ENCODE data around the gene KRT3. TPM values are rescaled to one million over a fixed set of nuclear protein-coding genes. Genes with fewer than 3 reads are reported as not detected.
A peak's percentile ranks its signal among the peaks of the same experiment; 100 is the strongest.
"Not testable (repeated sequence)": the region's sequence is repeated elsewhere in the genome, so short reads cannot be mapped to it uniquely, and the experiment has no call there.

The KRT3 gene
- total RNA-seq, 1 donor from 2014 or later, result 0.09 TPM

- no peaks in the 10 kb centered on the region for H4K20me1 ChIP-seq (ENCODE audit: insufficient read depth, low read length)
- H3K79me2 ChIP-seq (ENCODE audit: insufficient read depth, low read length), result no peaks in the 10 kb centered on the region
- no peaks in the 10 kb centered on the region for H3K36me3 Mint-ChIP-seq (ENCODE audit: low read depth, unreplicated experiment)
- no peak overlapping the region for H3K9ac ChIP-seq (ENCODE audit: low read length)
- H3K9me3 Mint-ChIP-seq (ENCODE audit: unreplicated experiment), result peaks cover 3% of the 10 kb centered on the region
- no peak overlapping the region for H3K4me3 Mint-ChIP-seq (ENCODE audit: unreplicated experiment)
- no peak overlapping the region for H3K4me3 ChIP-seq (ENCODE audit: insufficient read depth, low read depth, low read length)
- FAIRE-seq (no peak), DNase-seq (ENCODE audit: low read depth) (no peak)
- H3K4me2 ChIP-seq (ENCODE audit: low read length), result no peak overlapping the region
- no peaks in the 10 kb centered on the region for H3K9me3 ChIP-seq (ENCODE audit: insufficient read depth, low read depth, low read length)
- H3K27me3 ChIP-seq (ENCODE audit: insufficient read depth, low read length), result peaks cover 24% of the 10 kb centered on the region
- no peaks in the 10 kb centered on the region for H3K36me3 ChIP-seq (ENCODE audit: insufficient read depth, low read length)
- peaks cover 79% of the 10 kb centered on the region for H3K27me3 Mint-ChIP-seq (ENCODE audit: low read depth, unreplicated experiment)
- no peaks in the 10 kb centered on the region for H3K4me1 Mint-ChIP-seq (ENCODE audit: low read depth, unreplicated experiment)
- no peak overlapping the region for H2AFZ ChIP-seq (ENCODE audit: low read depth, low read length)
- H3K27ac ChIP-seq (ENCODE audit: low read depth, low read length), result no peak overlapping the region
- H3K4me1 ChIP-seq (ENCODE audit: insufficient read depth, low read length), result no peaks in the 10 kb centered on the region
- TF ChIP-seq CTCF (IDR thresholded peaks at IDR 0.05; ENCODE audit: insufficient read depth, low read depth, low read length), result no peak
- TF ChIP-seq EZH2 (IDR thresholded peaks at IDR 0.05; ENCODE audit: insufficient read depth, low read length), result no peak
- no peak overlapping the region for H3K27ac Mint-ChIP-seq (ENCODE audit: unreplicated experiment)
Measured at GRCh38 chr12:52751795-52752194, 44.1 kb downstream of the KRT3 start.

- H3K79me2 ChIP-seq (ENCODE audit: insufficient read depth, low read length); H4K20me1 ChIP-seq (ENCODE audit: insufficient read depth, low read length); H3K27ac ChIP-seq (ENCODE audit: low read depth, low read length); H3K4me1 Mint-ChIP-seq (ENCODE audit: low read depth, unreplicated experiment); H3K4me2 ChIP-seq (ENCODE audit: low read length); H3K4me1 ChIP-seq (ENCODE audit: insufficient read depth, low read length); H3K36me3 Mint-ChIP-seq (ENCODE audit: low read depth, unreplicated experiment); H2AFZ ChIP-seq (ENCODE audit: low read depth, low read length); H3K9me3 Mint-ChIP-seq (ENCODE audit: unreplicated experiment); H3K4me3 ChIP-seq (ENCODE audit: insufficient read depth, low read depth, low read length); H3K9me3 ChIP-seq (ENCODE audit: insufficient read depth, low read depth, low read length); H3K4me3 Mint-ChIP-seq (ENCODE audit: unreplicated experiment); H3K9ac ChIP-seq (ENCODE audit: low read length); H3K27ac Mint-ChIP-seq (ENCODE audit: unreplicated experiment); DNase-seq (ENCODE audit: low read depth); H3K36me3 ChIP-seq (ENCODE audit: insufficient read depth, low read length): not testable (repeated sequence)
- FAIRE-seq, result peak; percentile 39
- peaks cover 28% of the 10 kb centered on the region for H3K27me3 ChIP-seq (ENCODE audit: insufficient read depth, low read length)
- peaks cover 89% of the 10 kb centered on the region for H3K27me3 Mint-ChIP-seq (ENCODE audit: low read depth, unreplicated experiment)
Measured at GRCh38 chr12:52750532-52750931, 45.4 kb downstream of the KRT3 start.

GRCh38 chr12:52749827-52750226, 46.1 kb downstream of the KRT3 start:
- peaks cover 28% of the 10 kb centered on the region for H3K27me3 ChIP-seq (ENCODE audit: insufficient read depth, low read length)
- Mint-ChIP-seq H3K27ac (ENCODE audit: unreplicated experiment) (no peak overlapping the region), H3K9me3 (ENCODE audit: unreplicated experiment) (peaks cover 3% of the 10 kb centered on the region), H3K4me3 (ENCODE audit: unreplicated experiment) (no peak overlapping the region), H3K36me3 (ENCODE audit: low read depth, unreplicated experiment) (no peaks in the 10 kb centered on the region), H3K4me1 (ENCODE audit: low read depth, unreplicated experiment) (no peaks in the 10 kb centered on the region), H3K27me3 (ENCODE audit: low read depth, unreplicated experiment) (peaks cover 89% of the 10 kb centered on the region)
- no peak overlapping the region for H3K27ac ChIP-seq (ENCODE audit: low read depth, low read length)
- no peak overlapping the region for H3K4me2 ChIP-seq (ENCODE audit: low read length)
- TF ChIP-seq EZH2 (IDR thresholded peaks at IDR 0.05; ENCODE audit: insufficient read depth, low read length), result no peak
- TF ChIP-seq CTCF (IDR thresholded peaks at IDR 0.05; ENCODE audit: insufficient read depth, low read depth, low read length), result no peak
- H3K79me2 ChIP-seq (ENCODE audit: insufficient read depth, low read length), result no peaks in the 10 kb centered on the region
- H3K9ac ChIP-seq (ENCODE audit: low read length), result no peak overlapping the region
- DNase-seq (ENCODE audit: low read depth) (no peak), FAIRE-seq (no peak)
- no peaks in the 10 kb centered on the region for H3K4me1 ChIP-seq (ENCODE audit: insufficient read depth, low read length)
- H3K9me3 ChIP-seq (ENCODE audit: insufficient read depth, low read depth, low read length), result no peaks in the 10 kb centered on the region
- no peaks in the 10 kb centered on the region for H3K36me3 ChIP-seq (ENCODE audit: insufficient read depth, low read length)
- no peak overlapping the region for H2AFZ ChIP-seq (ENCODE audit: low read depth, low read length)
- no peaks in the 10 kb centered on the region for H4K20me1 ChIP-seq (ENCODE audit: insufficient read depth, low read length)
- no peak overlapping the region for H3K4me3 ChIP-seq (ENCODE audit: insufficient read depth, low read depth, low read length)

All from astrocyte (in vitro differentiated cells and primary cell).